ENCODE results near the gene HJURP. TPM values are rescaled to one million over a fixed set of nuclear protein-coding genes. Genes with fewer than 3 reads are reported as not detected.

HJURP gene
- total RNA-seq, 6 experiments from 2014 or later = 0.27 to 2.5 (median 0.89) TPM

DNA sequence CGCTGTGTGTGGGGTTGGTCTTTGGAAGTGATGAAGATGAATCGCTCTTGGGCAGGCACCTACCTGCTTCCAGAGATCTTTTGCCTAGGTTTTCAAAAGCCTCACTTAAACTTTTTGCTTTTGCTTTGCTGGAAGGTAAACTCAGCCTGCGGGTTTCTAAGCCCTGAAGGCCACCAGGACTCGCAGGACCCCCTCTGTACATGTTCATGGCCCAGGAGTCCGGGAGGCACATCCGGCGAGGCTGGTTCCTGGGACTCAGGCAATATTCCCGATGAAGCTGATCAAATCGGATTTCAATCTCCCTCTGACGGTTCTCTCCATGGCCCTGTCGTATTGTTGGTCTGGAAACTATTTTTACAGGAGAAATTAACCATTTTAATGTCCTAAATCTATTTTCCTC, 13.2 kb downstream of the HJURP start:
- intact Hi-C loops (cut with DNase I) = no loop called here
- no peak for ATAC-seq
- DNase-seq = no peak
- Histone ChIP-seq H3K27ac (no peak overlapping the region), H3K27me3 (no peaks in the 10 kb centered on the region), H3K4me1 (no peaks in the 10 kb centered on the region), H3K9me3 (no peaks in the 10 kb centered on the region), H3K4me3 (no peak overlapping the region), H3K36me3 (no peaks in the 10 kb centered on the region)
- no peak for TF ChIP-seq POLR2A (IDR thresholded peaks at IDR 0.05)
- 88% methylated on average over 5 of the region's 11 CpGs for WGBS (ENCODE audit: insufficient coverage, low coverage, low lambda C conversion rate, missing lambda C conversion rate)

DNA sequence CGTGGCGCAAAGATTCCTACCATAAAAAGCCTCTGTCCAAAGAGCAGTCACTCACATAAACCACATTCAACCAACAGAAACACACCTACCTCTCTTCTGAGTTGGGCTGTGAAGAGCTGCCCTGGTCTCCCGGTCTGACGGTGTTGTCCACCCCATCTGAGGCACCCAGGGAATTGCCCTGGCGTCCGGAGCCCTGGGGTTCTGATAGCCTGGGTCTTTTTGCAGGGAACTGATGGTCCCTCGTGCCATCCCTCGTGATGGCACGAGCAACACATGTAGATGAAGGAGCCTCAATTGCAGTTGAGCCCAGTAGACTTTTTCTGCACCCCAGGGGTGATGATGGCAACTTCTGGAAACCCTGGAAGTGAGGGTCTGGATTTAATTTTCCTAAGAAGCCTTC, 13.8 kb downstream of the HJURP start:
- H3K36me3 ChIP-seq = no peaks in the 10 kb centered on the region

DNA sequence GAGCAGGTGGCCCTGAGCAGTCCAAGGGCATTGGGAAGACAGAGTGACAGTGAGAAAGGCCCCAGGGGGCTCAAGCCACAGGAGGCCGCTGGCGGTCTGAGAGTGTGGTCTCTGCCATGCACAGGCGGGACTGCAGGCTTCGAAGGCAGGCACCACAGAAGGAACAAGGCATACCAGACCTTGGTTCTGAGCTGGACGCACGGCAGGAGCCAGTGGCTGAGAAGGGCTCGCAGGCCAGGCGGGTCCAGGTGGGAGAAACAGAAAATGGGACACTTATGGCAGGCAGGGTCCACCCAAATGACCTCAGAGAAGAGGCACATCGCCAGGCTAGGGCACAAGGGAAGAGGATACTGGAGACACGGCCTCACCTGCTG, 14.9 kb downstream of the HJURP start:
- intact Hi-C loops (cut with DNase I) = no loop called here
- no peaks in the 10 kb centered on the region for H3K9me3 ChIP-seq
- no peak overlapping the region for H3K4me3 ChIP-seq
- TF ChIP-seq, protein P1, sequence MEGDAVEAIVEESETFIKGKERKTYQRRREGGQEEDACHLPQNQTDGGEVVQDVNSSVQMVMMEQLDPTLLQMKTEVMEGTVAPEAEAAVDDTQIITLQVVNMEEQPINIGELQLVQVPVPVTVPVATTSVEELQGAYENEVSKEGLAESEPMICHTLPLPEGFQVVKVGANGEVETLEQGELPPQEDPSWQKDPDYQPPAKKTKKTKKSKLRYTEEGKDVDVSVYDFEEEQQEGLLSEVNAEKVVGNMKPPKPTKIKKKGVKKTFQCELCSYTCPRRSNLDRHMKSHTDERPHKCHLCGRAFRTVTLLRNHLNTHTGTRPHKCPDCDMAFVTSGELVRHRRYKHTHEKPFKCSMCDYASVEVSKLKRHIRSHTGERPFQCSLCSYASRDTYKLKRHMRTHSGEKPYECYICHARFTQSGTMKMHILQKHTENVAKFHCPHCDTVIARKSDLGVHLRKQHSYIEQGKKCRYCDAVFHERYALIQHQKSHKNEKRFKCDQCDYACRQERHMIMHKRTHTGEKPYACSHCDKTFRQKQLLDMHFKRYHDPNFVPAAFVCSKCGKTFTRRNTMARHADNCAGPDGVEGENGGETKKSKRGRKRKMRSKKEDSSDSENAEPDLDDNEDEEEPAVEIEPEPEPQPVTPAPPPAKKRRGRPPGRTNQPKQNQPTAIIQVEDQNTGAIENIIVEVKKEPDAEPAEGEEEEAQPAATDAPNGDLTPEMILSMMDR (IDR thresholded peaks at IDR 0.05) = no peak
- no peak for TF ChIP-seq POLR2A (IDR thresholded peaks at IDR 0.05)
- peak in 1 of 4 donors; percentile 29 for ATAC-seq
- WGBS (ENCODE audit: insufficient coverage, low coverage, low lambda C conversion rate, missing lambda C conversion rate) = no CpG with 5 or more reads among the region's 10 CpGs
- peaks cover 0 to 3% (median 0%) of the 10 kb centered on the region in 4 donors for H3K4me1 ChIP-seq
- H3K27ac ChIP-seq = no peak overlapping the region
- DNase-seq = peak in 1 of 3 donors; percentile 38
- H3K27me3 ChIP-seq = no peaks in the 10 kb centered on the region
- no peaks in the 10 kb centered on the region for H3K36me3 ChIP-seq

More for the DNA sequence above, 13.8 kb downstream of the HJURP start:
- WGBS (ENCODE audit: insufficient coverage, low coverage, low lambda C conversion rate, missing lambda C conversion rate) = 80% methylated on average over 1 of the region's 9 CpGs
- Histone ChIP-seq H3K27ac (no peak overlapping the region), H3K4me1 (no peaks in the 10 kb centered on the region), H3K9me3 (no peaks in the 10 kb centered on the region), H3K4me3 (no peak overlapping the region), H3K27me3 (no peaks in the 10 kb centered on the region)
- TF ChIP-seq POLR2A (IDR thresholded peaks at IDR 0.05) = no peak
- TF ChIP-seq, protein P1 (IDR thresholded peaks at IDR 0.05) = no peak
- ATAC-seq = no peak
- intact Hi-C loops (cut with DNase I) = no loop called here
- DNase-seq = peak in 1 of 3 donors; percentile 36

DNA sequence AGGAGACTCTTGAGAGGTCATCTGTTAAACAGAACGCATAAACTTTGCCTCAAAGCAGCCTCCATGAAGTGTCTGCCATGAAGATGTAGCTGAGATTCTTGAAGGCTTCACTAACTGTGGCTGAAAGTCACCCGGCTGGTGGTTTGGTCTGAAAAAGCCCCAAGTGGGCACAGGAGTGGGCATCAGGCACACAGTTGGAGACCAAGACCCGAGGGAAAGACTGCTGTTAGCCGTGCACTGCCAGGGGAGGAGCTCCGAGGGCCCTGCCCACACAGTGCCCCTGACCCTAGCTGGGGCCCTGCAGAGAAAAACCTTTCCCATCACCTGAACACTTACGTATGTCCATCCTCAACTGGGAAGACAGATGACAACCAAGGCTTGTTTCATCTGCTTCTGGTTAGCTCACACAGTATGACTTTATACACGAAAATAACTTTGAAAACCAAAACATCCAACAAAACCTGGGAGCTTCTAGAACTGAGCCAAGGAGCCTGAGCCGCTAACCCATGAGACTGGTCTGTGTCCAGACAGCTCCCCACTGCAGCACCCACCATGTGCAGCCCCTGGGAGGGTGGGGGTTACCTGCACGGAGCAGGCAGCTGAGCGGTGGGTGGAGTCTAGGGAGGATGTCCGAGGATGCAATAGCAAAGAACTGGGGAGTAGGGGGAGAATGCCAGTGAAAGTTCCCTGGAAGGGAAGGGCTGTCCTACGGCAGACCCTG, 15.4 kb downstream of the HJURP start:
- Histone ChIP-seq H3K27ac (no peak overlapping the region), H3K4me3 (no peak overlapping the region), H3K27me3 (no peaks in the 10 kb centered on the region), H3K36me3 (no peaks in the 10 kb centered on the region), H3K9me3 (no peaks in the 10 kb centered on the region), H3K4me1 (peaks cover 0 to 3% (median 0%) of the 10 kb centered on the region in 4 donors)
- ATAC-seq = no peak
- WGBS (ENCODE audit: insufficient coverage, low coverage, low lambda C conversion rate, missing lambda C conversion rate) = 90% methylated on average over 2 of the region's 12 CpGs
- DNase-seq = no peak
- no peak for TF ChIP-seq POLR2A (IDR thresholded peaks at IDR 0.05)
- TF ChIP-seq, protein P1 (IDR thresholded peaks at IDR 0.05) = no peak
- intact Hi-C loops (cut with DNase I) = no loop called here

DNA sequence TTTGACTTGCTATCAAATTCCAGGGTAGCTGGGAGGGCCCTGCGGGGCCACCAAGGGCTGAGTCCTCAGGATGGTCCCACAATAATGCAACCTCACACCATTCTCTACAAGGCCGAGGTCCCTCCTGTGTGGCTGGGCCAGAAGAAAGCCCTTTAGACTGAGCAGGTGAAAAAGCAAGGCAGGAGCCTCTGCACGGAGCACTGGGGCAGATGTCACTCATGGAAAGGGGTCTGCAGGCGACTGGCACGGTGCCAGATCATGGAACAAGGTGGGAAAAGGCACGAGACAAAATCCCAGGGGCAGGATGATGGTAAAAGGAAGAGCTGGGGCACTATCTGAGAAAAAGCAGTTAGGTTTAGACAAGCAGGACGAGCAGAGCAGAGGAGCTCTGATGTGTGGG, 16.1 kb downstream of the HJURP start:
- 67% methylated on average over 6 of the region's 7 CpGs for WGBS (ENCODE audit: insufficient coverage, low coverage, low lambda C conversion rate, missing lambda C conversion rate)
- Histone ChIP-seq H3K9me3 (no peaks in the 10 kb centered on the region), H3K27ac (no peak overlapping the region), H3K4me1 (peaks cover 0 to 3% (median 0%) of the 10 kb centered on the region in 4 donors), H3K36me3 (no peaks in the 10 kb centered on the region), H3K4me3 (no peak overlapping the region), H3K27me3 (no peaks in the 10 kb centered on the region)
- no peak for DNase-seq
- intact Hi-C loops (cut with DNase I) = no loop called here
- ATAC-seq = no peak
- no peak for TF ChIP-seq POLR2A (IDR thresholded peaks at IDR 0.05)
- TF ChIP-seq, protein P1 (IDR thresholded peaks at IDR 0.05) = no peak
